HG02678 (cell line): ENCODE data around the gene SLC16A10.
"Not testable (repeated sequence)": the region's sequence is repeated elsewhere in the genome, so short reads cannot be mapped to it uniquely, and the experiment has no call there.

Source experiments
- ATAC-seq: cut with Tn5 transposase; IDR thresholded peaks from one replicate; pipeline ENCODE4 v1.9.1; 2021; ENCODE audit warnings: mild to moderate bottlenecking, moderate library complexity; ENCODE audit not compliant: unreplicated experiment

Gene SLC16A10

GRCh38 chr6:111087106-111087835 lies at the start of gene SLC16A10:
Gene SLC16A10 (plus strand): TSS chr6:111087503. CDS start chr6:111087753, 250 bp downstream.
- ATAC-seq, result peak; percentile 92

GRCh38 chr6:111038534-111039252 lies 48.6 kb upstream of the SLC16A10 start:
- ATAC-seq, result no peak

GRCh38 chr6:111041917-111042316 lies 45.4 kb upstream of the SLC16A10 start:
- ATAC-seq, result no peak

GRCh38 chr6:111047244-111047643 lies 40.1 kb upstream of the SLC16A10 start:
- no peak for ATAC-seq

- no peak for ATAC-seq
These were observed 36.9 kb upstream of the SLC16A10 start for GRCh38 chr6:111050261-111051023.

- no peak for ATAC-seq
These were observed 35.1 kb upstream of the SLC16A10 start for GRCh38 chr6:111052171-111052570.

- ATAC-seq, result peak; percentile 60
These were observed 30.1 kb upstream of the SLC16A10 start for GRCh38 chr6:111057074-111057752.

GRCh38 chr6:111061508-111061907 lies 25.8 kb upstream of the SLC16A10 start:
- no peak for ATAC-seq

- not testable (repeated sequence) for ATAC-seq
These were observed 25.3 kb upstream of the SLC16A10 start for GRCh38 chr6:111061985-111062384.

- ATAC-seq, result not testable (repeated sequence)
These were observed 24.4 kb upstream of the SLC16A10 start for GRCh38 chr6:111062860-111063259.

GRCh38 chr6:111068109-111068865 lies 19.0 kb upstream of the SLC16A10 start:
- no peak for ATAC-seq

- no peak for ATAC-seq
These were observed 18.5 kb upstream of the SLC16A10 start for GRCh38 chr6:111068866-111069234.

- no peak for ATAC-seq
These were observed 17.8 kb upstream of the SLC16A10 start for GRCh38 chr6:111069382-111070104.

GRCh38 chr6:111070105-111071005 lies 16.9 kb upstream of the SLC16A10 start:
- peak; percentile 39 for ATAC-seq

GRCh38 chr6:111072801-111073360 lies 14.4 kb upstream of the SLC16A10 start:
- no peak for ATAC-seq

- no peak for ATAC-seq
These were observed 13.0 kb upstream of the SLC16A10 start for GRCh38 chr6:111074311-111074710.

- ATAC-seq, result no peak
These were observed 11.1 kb upstream of the SLC16A10 start for GRCh38 chr6:111076024-111076695.

GRCh38 chr6:111080698-111081097 lies 6.6 kb upstream of the SLC16A10 start:
- ATAC-seq, result no peak
